ENCODE results near the gene ALLC.
"Not testable (repeated sequence)": the region's sequence is repeated elsewhere in the genome, so short reads cannot be mapped to it uniquely, and the experiment has no call there.

ALLC gene

GRCh38 chr2:3654011-3654410 lies 4.0 kb upstream of the ALLC start:
- no peak for DNase-seq (ENCODE audit: extremely low read depth, low read depth)
- TF ChIP-seq CTCF (IDR thresholded peaks at IDR 0.05; ENCODE audit: low read depth, low read length): no peak

- TF ChIP-seq CTCF (IDR thresholded peaks at IDR 0.05; ENCODE audit: low read depth, low read length): no peak
- no peak for DNase-seq (ENCODE audit: extremely low read depth, low read depth)
Observed at GRCh38 chr2:3654531-3655225, 3.3 kb upstream of the ALLC start.

GRCh38 chr2:3655871-3656761 lies 1.9 kb upstream of the ALLC start:
- TF ChIP-seq CTCF (IDR thresholded peaks at IDR 0.05; ENCODE audit: low read depth, low read length): no peak
- no peak for DNase-seq (ENCODE audit: extremely low read depth, low read depth)

- no peak for TF ChIP-seq CTCF (IDR thresholded peaks at IDR 0.05; ENCODE audit: low read depth, low read length)
- no peak for DNase-seq (ENCODE audit: extremely low read depth, low read depth)
Observed at GRCh38 chr2:3656762-3657721, 958 bp upstream of the ALLC start.

- no peak for TF ChIP-seq CTCF (IDR thresholded peaks at IDR 0.05; ENCODE audit: low read depth, low read length)
- DNase-seq (ENCODE audit: extremely low read depth, low read depth): no peak
Observed at GRCh38 chr2:3659447-3660432, 1.7 kb downstream of the ALLC start.

- DNase-seq (ENCODE audit: extremely low read depth, low read depth): not testable (repeated sequence)
Observed at GRCh38 chr2:3660640-3661039, 2.6 kb downstream of the ALLC start.
